ENCODE data around the gene CMC2. TPM values are rescaled to one million over a fixed set of nuclear protein-coding genes. Genes with fewer than 3 reads are reported as not detected.

Gene CMC2
- 129 and 147 TPM in 2 replicates for total RNA-seq (2016; rRNA removed; fragmentation: Illumina TruSeq; extraction: Trizol)
- total RNA-seq (2016; cell fraction: cytosol; rRNA removed; fragmentation: Illumina TruSeq; extraction: Trizol; ENCODE audit: low read depth): 111 and 171 TPM in 2 replicates
- total RNA-seq (2016; cell fraction: insoluble cytoplasmic fraction; rRNA removed; fragmentation: Illumina TruSeq; extraction: Trizol): 118 and 155 TPM in 2 replicates
- total RNA-seq (2016; cell fraction: membrane; rRNA removed; fragmentation: Illumina TruSeq; extraction: Trizol): 132 and 180 TPM in 2 replicates
- total RNA-seq (2016; cell fraction: nucleus; rRNA removed; fragmentation: Illumina TruSeq; extraction: Trizol): 49.2 and 54.6 TPM in 2 replicates
- 92.1 and 116 TPM in 2 replicates for polyA plus RNA-seq (2011; rRNA removed)
- polyA plus RNA-seq (2011; cell fraction: cytosol; rRNA removed): 134 and 148 TPM in 2 replicates
- 22.2 and 24.5 TPM in 2 replicates for polyA plus RNA-seq (2011; cell fraction: nucleus; rRNA removed)
- 81.8 and 85.6 TPM in 2 replicates for polyA plus RNA-seq (2012)
- polyA plus RNA-seq (2016; cell fraction: cytosol; fragmentation: Illumina TruSeq; extraction: Trizol; ENCODE audit: low read depth): 157 and 235 TPM in 2 replicates
- 172 and 176 TPM in 2 replicates for polyA plus RNA-seq (2016; cell fraction: insoluble cytoplasmic fraction; fragmentation: Illumina TruSeq; extraction: Trizol; ENCODE audit: low read depth)
- polyA plus RNA-seq (2016; cell fraction: membrane; fragmentation: Illumina TruSeq; extraction: Trizol; ENCODE audit: low read depth): 133 and 179 TPM in 2 replicates
- polyA plus RNA-seq (2016; cell fraction: nucleus; fragmentation: Illumina TruSeq; extraction: Trizol; ENCODE audit: insufficient read depth, low read depth): 86.6 and 97.5 TPM in 2 replicates
- 70.9 and 71.9 TPM in 2 replicates for polyA minus RNA-seq (2011; rRNA and poly(A)+ RNA removed; ENCODE audit: low replicate concordance)
- polyA minus RNA-seq (2011; cell fraction: cytosol; rRNA and poly(A)+ RNA removed): 19.8 and 22.3 TPM in 2 replicates
- 35.4 and 68.6 TPM in 2 replicates for polyA minus RNA-seq (2011; cell fraction: nucleus; rRNA and poly(A)+ RNA removed)
- percentile 82 among the genes with signal in this experiment for Bru-seq, nascent RNA
- percentile 76 among the genes with signal in this experiment for BruChase-seq, experiment 1, labeled RNA remaining after a 6-hour chase
- BruChase-seq, experiment 2, labeled RNA remaining after a 2-hour chase: percentile 81 among the genes with signal in this experiment
- long read RNA-seq, experiment 1, full-length matches to known transcripts: 66 of 98 reads
- long read RNA-seq, experiment 1, partial matches to known transcripts: 0 of 98 reads
- long read RNA-seq, experiment 1, other reads (novel, unspliced or antisense): 32 of 98 reads
- long read RNA-seq, experiment 2, full-length matches to known transcripts: 64 of 122 reads
- long read RNA-seq, experiment 2, partial matches to known transcripts: 8 of 122 reads
- long read RNA-seq, experiment 2, other reads (novel, unspliced or antisense): 50 of 122 reads

DNA sequence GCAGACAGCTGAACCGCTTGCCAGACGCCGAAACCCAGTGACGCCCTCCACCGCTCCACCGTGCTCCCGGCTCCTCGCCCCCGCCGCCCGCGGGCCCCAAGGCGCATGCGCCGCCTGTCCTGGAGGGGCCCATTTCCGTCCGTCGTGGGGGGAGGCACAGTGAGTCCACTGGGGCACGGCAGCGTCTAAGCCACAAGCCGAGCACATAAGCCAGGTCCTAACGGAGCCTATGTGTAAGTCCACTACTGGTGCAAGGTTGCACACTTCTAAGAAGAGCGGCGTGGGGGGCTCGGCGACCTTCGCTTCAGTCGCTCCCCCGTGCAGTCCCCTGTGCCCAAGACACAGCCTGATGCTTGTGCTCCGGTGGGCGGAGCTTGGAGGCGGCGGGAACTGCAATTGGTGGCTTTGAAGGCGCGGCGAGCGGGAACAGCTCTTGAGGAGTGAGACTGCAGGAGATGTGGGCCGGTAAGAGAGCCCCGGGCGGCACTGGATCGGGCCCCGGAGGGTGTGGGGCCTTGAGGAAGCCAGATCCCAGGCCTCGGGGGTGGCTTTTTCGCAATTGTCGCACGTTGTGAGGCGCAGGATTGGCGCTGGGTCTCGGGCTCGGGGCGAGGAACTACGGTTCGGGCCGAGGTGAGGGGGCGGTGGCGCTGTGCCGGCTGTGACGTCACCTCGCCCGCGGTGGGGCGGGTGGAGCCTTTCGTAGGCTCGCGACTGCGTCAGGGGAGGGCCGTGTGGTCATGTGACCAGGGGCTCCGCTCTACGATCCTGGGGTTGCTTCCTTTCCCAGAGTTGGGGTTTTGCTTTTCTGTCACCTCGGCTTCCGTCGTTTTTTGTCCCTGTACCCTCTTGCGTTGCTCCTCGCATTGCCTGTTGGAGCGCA lies at the start of gene CMC2, which contains the start of gene CENPN:
Gene CMC2, minus strand, starts transcription at position 73 of the 883 bp plus-strand sequence. CDS start 9,491 bp downstream, outside the sequence.
Gene CENPN, plus strand, starts transcription at position 402 of the 883 bp plus-strand sequence. CDS start 4,726 bp downstream, outside the sequence.
- Histone ChIP-seq H3K27me3 (ENCODE audit: control insufficient read depth in 1 of 2, insufficient read depth in 2 of 2, low read length in 2 of 2) (no peaks in the 10 kb centered on the region; a peak in 1 of 5 replicates), H3K27ac (ENCODE audit: extremely low read length, insufficient read depth, low read length) (peak within 1 kb of the TSS; percentile 99), H3K4me2 (ENCODE audit: low read depth, low read length) (peak within 1 kb of the TSS; percentile 100), H3K9ac (ENCODE audit: insufficient read depth, low read depth, low read length) (peak within 1 kb of the TSS; percentile 99), H2AFZ (ENCODE audit: low read length) (peak within 1 kb of the TSS; percentile 87), H3K9me3 (ENCODE audit: low read length) (no peaks in the 10 kb centered on the region), H3K4me1 (ENCODE audit: insufficient read depth, low read length) (peaks cover 35% of the 10 kb centered on the region), H3K36me3 (replicated peaks in 1 of 2; ENCODE audit: control insufficient read depth in 1 of 2, insufficient read depth in 2 of 2, low read length in 2 of 2) (no peaks in the 10 kb centered on the region; a peak in 3 of 5 replicates), H4K20me1 (ENCODE audit: insufficient read depth, low read length) (peaks cover 17% of the 10 kb centered on the region), H3K79me2 (ENCODE audit: insufficient read depth, low read length) (peaks cover 70% of the 10 kb centered on the region), H3K4me3 (replicated peaks in 1 of 3; ENCODE audit: insufficient read depth in 1 of 3, low read depth in 2 of 3, low read length in 3 of 3) (peak within 1 kb of the TSS; percentile 90 to 99 (median 90))
- BruUV-seq (replicated peaks): no TSS peak
- ChIA-PET POLR2A (interaction anchor here (0.6 to 1.8 kb wide), 6 partner anchors 10 to 308 kb away, joined by 3 to 19 read pairs (median 6); partner anchors contain the start of genes C16orf46 and GAN), CTCF (ENCODE audit: low intra/inter-chr PET ratio, low total read pairs) (interaction anchor here (5.1 kb wide), 1 partner anchor 29 kb away, joined by 26 read pairs; the partner anchor contains the start of gene ATMIN)
- 1% methylated on average over 28 of the region's 75 CpGs for WGBS (ENCODE audit: low lambda C conversion rate)
- DNase-seq (ENCODE audit: low spot score): peak; percentile 98
- ATAC-seq: peak; percentile 91
- in situ Hi-C loops (cut with HindIII; ENCODE audit: extremely low pct_ligation_motif_present, low pct_unique_long_range_greater_than_20kb): no loop called here
- FAIRE-seq: peak; percentile 61
- intact Hi-C loops (cut with micrococcal nuclease; ENCODE audit: unreplicated experiment): loop anchor here (2.0 to 5.0 kb wide), 2 partner anchors 32 to 90 kb away; partner anchors contain the start of gene GCSH
- TF ChIP-seq, protein P1, sequence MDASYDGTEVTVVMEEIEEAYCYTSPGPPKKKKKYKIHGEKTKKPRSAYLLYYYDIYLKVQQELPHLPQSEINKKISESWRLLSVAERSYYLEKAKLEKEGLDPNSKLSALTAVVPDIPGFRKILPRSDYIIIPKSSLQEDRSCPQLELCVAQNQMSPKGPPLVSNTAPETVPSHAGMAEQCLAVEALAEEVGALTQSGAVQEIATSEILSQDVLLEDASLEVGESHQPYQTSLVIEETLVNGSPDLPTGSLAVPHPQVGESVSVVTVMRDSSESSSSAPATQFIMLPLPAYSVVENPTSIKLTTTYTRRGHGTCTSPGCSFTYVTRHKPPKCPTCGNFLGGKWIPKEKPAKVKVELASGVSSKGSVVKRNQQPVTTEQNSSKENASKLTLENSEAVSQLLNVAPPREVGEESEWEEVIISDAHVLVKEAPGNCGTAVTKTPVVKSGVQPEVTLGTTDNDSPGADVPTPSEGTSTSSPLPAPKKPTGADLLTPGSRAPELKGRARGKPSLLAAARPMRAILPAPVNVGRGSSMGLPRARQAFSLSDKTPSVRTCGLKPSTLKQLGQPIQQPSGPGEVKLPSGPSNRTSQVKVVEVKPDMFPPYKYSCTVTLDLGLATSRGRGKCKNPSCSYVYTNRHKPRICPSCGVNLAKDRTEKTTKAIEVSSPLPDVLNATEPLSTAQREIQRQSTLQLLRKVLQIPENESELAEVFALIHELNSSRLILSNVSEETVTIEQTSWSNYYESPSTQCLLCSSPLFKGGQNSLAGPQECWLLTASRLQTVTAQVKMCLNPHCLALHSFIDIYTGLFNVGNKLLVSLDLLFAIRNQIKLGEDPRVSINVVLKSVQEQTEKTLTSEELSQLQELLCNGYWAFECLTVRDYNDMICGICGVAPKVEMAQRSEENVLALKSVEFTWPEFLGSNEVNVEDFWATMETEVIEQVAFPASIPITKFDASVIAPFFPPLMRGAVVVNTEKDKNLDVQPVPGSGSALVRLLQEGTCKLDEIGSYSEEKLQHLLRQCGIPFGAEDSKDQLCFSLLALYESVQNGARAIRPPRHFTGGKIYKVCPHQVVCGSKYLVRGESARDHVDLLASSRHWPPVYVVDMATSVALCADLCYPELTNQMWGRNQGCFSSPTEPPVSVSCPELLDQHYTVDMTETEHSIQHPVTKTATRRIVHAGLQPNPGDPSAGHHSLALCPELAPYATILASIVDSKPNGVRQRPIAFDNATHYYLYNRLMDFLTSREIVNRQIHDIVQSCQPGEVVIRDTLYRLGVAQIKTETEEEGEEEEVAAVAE (CRISPR knock-in tag; IDR thresholded peaks at IDR 0.05; ENCODE audit: borderline replicate concordance): no peak; the same call in 1 of the 2 replicates
- no peak for TF ChIP-seq ZNF75D (CRISPR knock-in tag; IDR thresholded peaks at IDR 0.05; ENCODE audit: borderline replicate concordance)
- no peak for TF ChIP-seq ZBTB7B (CRISPR knock-in tag; IDR thresholded peaks at IDR 0.05)
- peak; percentile 60 for TF ChIP-seq ZNF564 (CRISPR knock-in tag; IDR thresholded peaks at IDR 0.05)
- no peak for TF ChIP-seq ARNT (IDR thresholded peaks at IDR 0.05)
- TF ChIP-seq SOX6 (IDR thresholded peaks at IDR 0.05): no peak
- peak; percentile 52 for TF ChIP-seq SOX6 (CRISPR knock-in tag; IDR thresholded peaks at IDR 0.05)
